Measurements from ENCODE around the gene NETO2.

Gene NETO2

GRCh38 chr16:47136099-47136842 is 7.5 kb downstream of the NETO2 start:
- POLR2A ChIA-PET = no interaction called here
- CTCF ChIA-PET = interaction anchor here (0.5 to 2.5 kb wide), 8 partner anchors 11 to 1494 kb away, joined by 3 to 10 read pairs (median 3); no protein-coding TSS in a partner anchor
- no peak for DNase-seq (ENCODE audit: low read depth, low spot score)

GRCh38 chr16:47134550-47134949 is 9.2 kb downstream of the NETO2 start:
- POLR2A ChIA-PET = no interaction called here
- no peak overlapping the region for H3K4me3 ChIP-seq (ENCODE audit: low read depth, low read length)
- no peak for TF ChIP-seq CTCF (IDR thresholded peaks at IDR 0.05; ENCODE audit: insufficient read depth, low read length, missing control alignments)
- CTCF ChIA-PET = interaction anchor here (0.9 kb wide), 1 partner anchor 1030 kb away, joined by 3 read pairs; no protein-coding TSS in a partner anchor
- DNase-seq (ENCODE audit: low read depth, low spot score) = no peak

More at GRCh38 chr16:47136099-47136842, 7.5 kb downstream of the NETO2 start:
- no peak overlapping the region for H3K4me3 ChIP-seq (ENCODE audit: low read depth, low read length)
- TF ChIP-seq CTCF (IDR thresholded peaks at IDR 0.05; ENCODE audit: insufficient read depth, low read length, missing control alignments) = no peak

GRCh38 chr16:47132308-47132707 is 11.4 kb downstream of the NETO2 start:
- no peak overlapping the region for H3K4me3 ChIP-seq (ENCODE audit: low read depth, low read length)
- ChIA-PET POLR2A (no interaction called here), CTCF (interaction anchor here (0.6 to 2.2 kb wide), 10 partner anchors 9 to 1032 kb away, joined by 3 to 20 read pairs (median 4); partner anchors contain the start of gene NETO2)
- no peak for DNase-seq (ENCODE audit: low read depth, low spot score)
- no peak for TF ChIP-seq CTCF (IDR thresholded peaks at IDR 0.05; ENCODE audit: insufficient read depth, low read length, missing control alignments)

GRCh38 chr16:47129755-47130435 is 13.8 kb downstream of the NETO2 start:
- no peak overlapping the region for H3K4me3 ChIP-seq (ENCODE audit: low read depth, low read length)
- ChIA-PET POLR2A (no interaction called here), CTCF (interaction anchor here (1.0 to 2.7 kb wide), 2 partner anchors 12 to 14 kb away, joined by 3 to 21 read pairs; partner anchors contain the start of gene NETO2)
- TF ChIP-seq CTCF (IDR thresholded peaks at IDR 0.05; ENCODE audit: insufficient read depth, low read length, missing control alignments) = no peak
- no peak for DNase-seq (ENCODE audit: low read depth, low spot score)

- CTCF ChIA-PET = interaction anchor here (1.2 to 2.7 kb wide), 4 partner anchors 14 to 1037 kb away, joined by 3 to 16 read pairs (median 4); partner anchors contain the start of gene NETO2
- POLR2A ChIA-PET = no interaction called here
- no peak for DNase-seq (ENCODE audit: low read depth, low spot score)
- no peak overlapping the region for H3K4me3 ChIP-seq (ENCODE audit: low read depth, low read length)
- no peak for TF ChIP-seq CTCF (IDR thresholded peaks at IDR 0.05; ENCODE audit: insufficient read depth, low read length, missing control alignments)
These were observed 16.2 kb downstream of the NETO2 start for GRCh38 chr16:47127541-47127940.

GRCh38 chr16:47125757-47126156 is 18.0 kb downstream of the NETO2 start:
- no peak for TF ChIP-seq CTCF (IDR thresholded peaks at IDR 0.05; ENCODE audit: insufficient read depth, low read length, missing control alignments)
- CTCF ChIA-PET = interaction anchor here (0.9 to 5.2 kb wide), 4 partner anchors 14 to 1039 kb away, joined by 3 to 26 read pairs (median 8); no protein-coding TSS in a partner anchor
- POLR2A ChIA-PET = interaction anchor here (0.7 kb wide), 1 partner anchor 17 kb away, joined by 3 read pairs; no protein-coding TSS in a partner anchor

More at GRCh38 chr16:47125757-47126156, 18.0 kb downstream of the NETO2 start:
- H3K4me3 ChIP-seq (ENCODE audit: low read depth, low read length) = no peak overlapping the region
- DNase-seq (ENCODE audit: low read depth, low spot score) = no peak

All from AG04449 (cell line).